HEK293 (cell line): Measurements from ENCODE around the gene GUF1.
A peak's percentile ranks its signal among the peaks of the same experiment; 100 is the strongest.
"Not testable (repeated sequence)": the region's sequence is repeated elsewhere in the genome, so short reads cannot be mapped to it uniquely, and the experiment has no call there.

Experiments
- CTCF ChIA-PET: fragments of 350-600 bp; formaldehyde crosslinking; extraction: SDS; loops from one replicate; lab custom pipeline; 2021; ENCODE audit warnings: antibody characterized with exemption; lab: Yijun Ruan, JAX
- POLR2A ChIA-PET: fragments of 300-600 bp; formaldehyde crosslinking; extraction: SDS; loops from one replicate; lab custom pipeline; 2020; ENCODE audit warnings: antibody characterized with exemption, inconsistent platforms; lab: Yijun Ruan, JAX
- H3K27ac ChIP-seq: fragments of 200-500 bp; sonication (Bioruptor generic); 2 replicates; pipeline ENCODE4 v1.5.1; 2014; ENCODE audit warnings: low read depth, low read length, control low read depth, inconsistent platforms; ENCODE audit errors: extremely low read depth
- H3K36me3 ChIP-seq, 2 experiments: fragments of 200-500 bp in 1 of 2; sonication (Bioruptor generic) in 1 of 2; 1 replicate in 1 of 2; 2 replicates in 1 of 2; pipeline ENCODE4 v1.5.1; 2014 to 2017; ENCODE audit warnings: inconsistent platforms in 2 of 2, low read length in 2 of 2; ENCODE audit not compliant: control insufficient read depth in 2 of 2, insufficient read depth in 1 of 2
- H3K4me1 ChIP-seq: fragments of 200-500 bp; sonication (Bioruptor generic); 2 replicates; pipeline ENCODE4 v1.5.1; 2014; ENCODE audit warnings: mild to moderate bottlenecking, low read length, inconsistent platforms; ENCODE audit not compliant: control insufficient read depth, insufficient read depth
- H3K4me3 ChIP-seq: 2 replicates; pipeline ENCODE4 v1.5.1; 2011; ENCODE audit warnings: low read depth, mild to moderate bottlenecking, control low read depth, low read length, moderate library complexity
- H3K9me3 ChIP-seq: fragments of 200-500 bp; sonication (Bioruptor generic); 2 replicates; pipeline ENCODE4 v1.5.1; 2014; ENCODE audit warnings: low read depth, low read length, inconsistent platforms; ENCODE audit not compliant: control insufficient read depth, insufficient read depth
- BCL11A ChIP-seq: fragments of 450-650 bp; formaldehyde crosslinking; IDR thresholded peaks from 2 replicates; pipeline ENCODE4 v1.5.1; 2016; ENCODE audit warnings: low read depth, missing biosample characterization, missing genetic modification characterization
- HOXD13 ChIP-seq: sonication (generic); formaldehyde crosslinking; IDR thresholded peaks from 2 replicates; pipeline ENCODE4 v1.8.0; 2022; ENCODE audit warnings: missing genetic modification reagents, borderline replicate concordance
- KLF16 ChIP-seq: fragments of 450-650 bp; formaldehyde crosslinking; IDR thresholded peaks from 2 replicates; pipeline ENCODE4 v1.5.1; 2017; ENCODE audit warnings: missing biosample characterization, missing genetic modification characterization
- KLF9 ChIP-seq: fragments of 450-650 bp; formaldehyde crosslinking; IDR thresholded peaks from 2 replicates; pipeline ENCODE4 v1.5.1; 2016; ENCODE audit warnings: missing biosample characterization, missing genetic modification characterization, low read depth
- PBX3 ChIP-seq: sonication (generic); formaldehyde crosslinking; IDR thresholded peaks from 2 replicates; pipeline ENCODE4 v1.8.1; 2022; ENCODE audit warnings: mild to moderate bottlenecking, moderate library complexity, missing genetic modification reagents
- SP7 ChIP-seq: fragments of 450-650 bp; formaldehyde crosslinking; IDR thresholded peaks from 2 replicates; pipeline ENCODE4 v1.5.1; 2016; ENCODE audit warnings: missing biosample characterization, missing genetic modification characterization
- TCF7L2 ChIP-seq: IDR thresholded peaks from 2 replicates; pipeline ENCODE4 v1.6.1; 2011; ENCODE audit warnings: low read depth, mild to moderate bottlenecking, inconsistent platforms, low read length, moderate library complexity, borderline replicate concordance
- ZFP37 ChIP-seq: fragments of 450-650 bp; formaldehyde crosslinking; IDR thresholded peaks from 2 replicates; pipeline ENCODE4 v1.5.1; 2016; ENCODE audit warnings: missing biosample characterization, missing genetic modification characterization
- ZNF133 ChIP-seq: fragments of 450-650 bp; formaldehyde crosslinking; IDR thresholded peaks from 2 replicates; pipeline ENCODE4 v1.5.1; 2016; ENCODE audit warnings: missing biosample characterization, missing genetic modification characterization
- ZNF169 ChIP-seq: fragments of 450-650 bp; formaldehyde crosslinking; IDR thresholded peaks from 2 replicates; pipeline ENCODE4 v1.5.1; 2016; ENCODE audit warnings: missing biosample characterization, missing genetic modification characterization
- ZNF202 ChIP-seq: fragments of 450-650 bp; formaldehyde crosslinking; IDR thresholded peaks from 2 replicates; pipeline ENCODE4 v1.5.1; 2016; ENCODE audit warnings: missing biosample characterization, missing genetic modification characterization, borderline replicate concordance
- ZNF24 ChIP-seq: fragments of 450-650 bp; formaldehyde crosslinking; IDR thresholded peaks from 2 replicates; pipeline ENCODE4 v1.5.1; 2016; ENCODE audit warnings: missing biosample characterization, missing genetic modification characterization
- ZNF473 ChIP-seq: fragments of 450-650 bp; formaldehyde crosslinking; IDR thresholded peaks from 2 replicates; pipeline ENCODE4 v1.5.1; 2017; ENCODE audit warnings: missing biosample characterization, missing genetic modification characterization
- ZNF544 ChIP-seq: fragments of 450-650 bp; formaldehyde crosslinking; IDR thresholded peaks from 2 replicates; pipeline ENCODE4 v1.5.0; 2017; ENCODE audit warnings: missing biosample characterization, missing genetic modification characterization
- ZNF561 ChIP-seq: fragments of 450-650 bp; IDR thresholded peaks from 2 replicates; pipeline ENCODE4 v1.5.1; 2018; ENCODE audit warnings: missing biosample characterization, missing genetic modification characterization, borderline replicate concordance
- ZNF654 ChIP-seq: fragments of 450-650 bp; formaldehyde crosslinking; IDR thresholded peaks from 2 replicates; pipeline ENCODE4 v1.5.1; 2016; ENCODE audit warnings: low read depth, missing biosample characterization, missing genetic modification characterization
- TF ChIP-seq, protein P1 (sequence below): fragments of 450-650 bp; formaldehyde crosslinking; IDR thresholded peaks from 2 replicates; pipeline ENCODE4 v1.5.1; 2016; ENCODE audit warnings: missing biosample characterization, missing genetic modification characterization
- TF ChIP-seq, protein P2 (sequence below): fragments of 450-650 bp; formaldehyde crosslinking; IDR thresholded peaks from 2 replicates; pipeline ENCODE4 v1.5.1; 2016; ENCODE audit warnings: missing biosample characterization, missing genetic modification characterization

Gene GUF1

GRCh38 chr4:44728694-44729093 is 50.5 kb downstream of the GUF1 start:
- H3K4me1 ChIP-seq, CTCF ChIA-PET, H3K36me3 ChIP-seq, H3K27ac ChIP-seq, H3K9me3 ChIP-seq, H3K4me3 ChIP-seq, POLR2A ChIA-PET: not testable (repeated sequence)

GRCh38 chr4:44736900-44737299 is 58.7 kb downstream of the GUF1 start:
- Histone ChIP-seq H3K9me3 (no peaks in the 10 kb centered on the region), H3K36me3 (no peaks in the 10 kb centered on the region), H3K27ac (no peak overlapping the region), H3K4me1 (no peaks in the 10 kb centered on the region), H3K4me3 (no peak overlapping the region)
- ChIA-PET POLR2A (no interaction called here), CTCF (no interaction called here)
- TF ChIP-seq BCL11A (tag by site-specific recombination) = no peak
- no peak for TF ChIP-seq HOXD13 (CRISPR knock-in tag)
- TF ChIP-seq ZNF133 (tag by site-specific recombination) = no peak
- TF ChIP-seq ZNF561 (tag by site-specific recombination) = no peak
- TF ChIP-seq TCF7L2 = no peak
- TF ChIP-seq ZNF473 = no peak
- TF ChIP-seq ZNF24 (tag by site-specific recombination) = no peak
- TF ChIP-seq SP7 = no peak
- TF ChIP-seq ZFP37 (tag by site-specific recombination) = no peak
- TF ChIP-seq, protein P1, sequence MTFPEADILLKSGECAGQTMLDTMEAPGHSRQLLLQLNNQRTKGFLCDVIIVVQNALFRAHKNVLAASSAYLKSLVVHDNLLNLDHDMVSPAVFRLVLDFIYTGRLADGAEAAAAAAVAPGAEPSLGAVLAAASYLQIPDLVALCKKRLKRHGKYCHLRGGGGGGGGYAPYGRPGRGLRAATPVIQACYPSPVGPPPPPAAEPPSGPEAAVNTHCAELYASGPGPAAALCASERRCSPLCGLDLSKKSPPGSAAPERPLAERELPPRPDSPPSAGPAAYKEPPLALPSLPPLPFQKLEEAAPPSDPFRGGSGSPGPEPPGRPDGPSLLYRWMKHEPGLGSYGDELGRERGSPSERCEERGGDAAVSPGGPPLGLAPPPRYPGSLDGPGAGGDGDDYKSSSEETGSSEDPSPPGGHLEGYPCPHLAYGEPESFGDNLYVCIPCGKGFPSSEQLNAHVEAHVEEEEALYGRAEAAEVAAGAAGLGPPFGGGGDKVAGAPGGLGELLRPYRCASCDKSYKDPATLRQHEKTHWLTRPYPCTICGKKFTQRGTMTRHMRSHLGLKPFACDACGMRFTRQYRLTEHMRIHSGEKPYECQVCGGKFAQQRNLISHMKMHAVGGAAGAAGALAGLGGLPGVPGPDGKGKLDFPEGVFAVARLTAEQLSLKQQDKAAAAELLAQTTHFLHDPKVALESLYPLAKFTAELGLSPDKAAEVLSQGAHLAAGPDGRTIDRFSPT (tag by site-specific recombination) = no peak
- no peak for TF ChIP-seq PBX3 (CRISPR knock-in tag)
- no peak for TF ChIP-seq ZNF169 (tag by site-specific recombination)
- no peak for TF ChIP-seq KLF9 (tag by site-specific recombination)
- TF ChIP-seq ZNF202 = no peak
- no peak for TF ChIP-seq KLF16 (tag by site-specific recombination)

- CTCF ChIA-PET = interaction anchor here (0.7 kb wide), 1 partner anchor 1943 kb away, joined by 3 read pairs; no protein-coding TSS in a partner anchor
- H3K9me3 ChIP-seq = no peaks in the 10 kb centered on the region
- TF ChIP-seq, protein P2, sequence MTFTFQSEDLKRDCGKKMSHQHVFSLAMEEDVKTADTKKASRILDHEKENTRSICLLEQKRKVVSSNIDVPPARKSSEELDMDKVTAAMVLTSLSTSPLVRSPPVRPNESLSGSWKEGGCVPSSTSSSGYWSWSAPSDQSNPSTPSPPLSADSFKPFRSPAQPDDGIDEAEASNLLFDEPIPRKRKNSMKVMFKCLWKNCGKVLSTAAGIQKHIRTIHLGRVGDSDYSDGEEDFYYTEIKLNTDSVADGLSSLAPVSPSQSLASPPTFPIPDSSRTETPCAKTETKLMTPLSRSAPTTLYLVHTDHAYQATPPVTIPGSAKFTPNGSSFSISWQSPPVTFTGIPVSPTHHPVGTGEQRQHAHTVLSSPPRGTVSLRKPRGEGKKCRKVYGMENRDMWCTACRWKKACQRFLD (tag by site-specific recombination) = no peak
- TF ChIP-seq ZNF654 (tag by site-specific recombination) (peak; percentile 17; the same call in 1 of the 2 replicates), ZNF544 (no peak)
- TF ChIP-seq, all 188 proteins: peak for 1
These were observed 60.4 kb downstream of the GUF1 start for GRCh38 chr4:44738615-44739014.

More at GRCh38 chr4:44738615-44739014, 60.4 kb downstream of the GUF1 start:
- Histone ChIP-seq H3K36me3 (no peaks in the 10 kb centered on the region), H3K4me3 (no peak overlapping the region), H3K27ac (no peak overlapping the region), H3K4me1 (no peaks in the 10 kb centered on the region)
- POLR2A ChIA-PET = interaction anchor here (0.6 kb wide), 1 partner anchor 79 kb away, joined by 3 read pairs; no protein-coding TSS in a partner anchor
